ENCODE data around the gene SYT2.

GRCh38 chr1:202588503-202589189, 121.6 kb downstream of the SYT2 start:
- TF ChIP-seq EZH2 (IDR thresholded peaks at IDR 0.05; ENCODE audit: borderline replicate concordance, low read length), result no peak
- TF ChIP-seq, protein P1, sequence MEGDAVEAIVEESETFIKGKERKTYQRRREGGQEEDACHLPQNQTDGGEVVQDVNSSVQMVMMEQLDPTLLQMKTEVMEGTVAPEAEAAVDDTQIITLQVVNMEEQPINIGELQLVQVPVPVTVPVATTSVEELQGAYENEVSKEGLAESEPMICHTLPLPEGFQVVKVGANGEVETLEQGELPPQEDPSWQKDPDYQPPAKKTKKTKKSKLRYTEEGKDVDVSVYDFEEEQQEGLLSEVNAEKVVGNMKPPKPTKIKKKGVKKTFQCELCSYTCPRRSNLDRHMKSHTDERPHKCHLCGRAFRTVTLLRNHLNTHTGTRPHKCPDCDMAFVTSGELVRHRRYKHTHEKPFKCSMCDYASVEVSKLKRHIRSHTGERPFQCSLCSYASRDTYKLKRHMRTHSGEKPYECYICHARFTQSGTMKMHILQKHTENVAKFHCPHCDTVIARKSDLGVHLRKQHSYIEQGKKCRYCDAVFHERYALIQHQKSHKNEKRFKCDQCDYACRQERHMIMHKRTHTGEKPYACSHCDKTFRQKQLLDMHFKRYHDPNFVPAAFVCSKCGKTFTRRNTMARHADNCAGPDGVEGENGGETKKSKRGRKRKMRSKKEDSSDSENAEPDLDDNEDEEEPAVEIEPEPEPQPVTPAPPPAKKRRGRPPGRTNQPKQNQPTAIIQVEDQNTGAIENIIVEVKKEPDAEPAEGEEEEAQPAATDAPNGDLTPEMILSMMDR (conservative IDR thresholded peaks at IDR 0.05 in 1 of 2, IDR thresholded peaks at IDR 0.05 in 1 of 2; ENCODE audit: extremely low read depth in 1 of 2, insufficient read depth in 1 of 2, low read depth in 1 of 2, low read length in 2 of 2), result no peak

Measured in mammary epithelial cell (primary cell).